ENCODE data around the gene DYRK1A.

DNA sequence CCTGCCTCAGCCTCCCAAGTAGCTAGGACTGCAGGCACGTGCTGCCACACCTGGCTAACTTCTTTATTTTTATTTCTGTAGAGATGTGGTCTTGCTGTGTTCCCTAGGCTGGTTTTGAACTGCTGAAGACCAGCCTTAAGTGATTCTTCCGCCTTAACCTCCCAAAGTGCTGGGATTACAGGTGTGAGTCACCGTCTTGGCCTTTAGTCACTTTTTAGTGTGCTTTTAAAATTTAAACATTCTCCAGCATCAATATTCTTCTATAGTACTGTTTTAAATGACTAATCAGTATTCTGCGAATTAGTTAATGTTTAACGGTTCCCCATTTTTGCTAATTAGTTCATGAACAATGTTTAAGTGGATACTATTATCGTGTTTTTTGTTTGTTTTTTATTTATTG lies 60.6 kb downstream of the DYRK1A start:
- TF ChIP-seq, protein P1, sequence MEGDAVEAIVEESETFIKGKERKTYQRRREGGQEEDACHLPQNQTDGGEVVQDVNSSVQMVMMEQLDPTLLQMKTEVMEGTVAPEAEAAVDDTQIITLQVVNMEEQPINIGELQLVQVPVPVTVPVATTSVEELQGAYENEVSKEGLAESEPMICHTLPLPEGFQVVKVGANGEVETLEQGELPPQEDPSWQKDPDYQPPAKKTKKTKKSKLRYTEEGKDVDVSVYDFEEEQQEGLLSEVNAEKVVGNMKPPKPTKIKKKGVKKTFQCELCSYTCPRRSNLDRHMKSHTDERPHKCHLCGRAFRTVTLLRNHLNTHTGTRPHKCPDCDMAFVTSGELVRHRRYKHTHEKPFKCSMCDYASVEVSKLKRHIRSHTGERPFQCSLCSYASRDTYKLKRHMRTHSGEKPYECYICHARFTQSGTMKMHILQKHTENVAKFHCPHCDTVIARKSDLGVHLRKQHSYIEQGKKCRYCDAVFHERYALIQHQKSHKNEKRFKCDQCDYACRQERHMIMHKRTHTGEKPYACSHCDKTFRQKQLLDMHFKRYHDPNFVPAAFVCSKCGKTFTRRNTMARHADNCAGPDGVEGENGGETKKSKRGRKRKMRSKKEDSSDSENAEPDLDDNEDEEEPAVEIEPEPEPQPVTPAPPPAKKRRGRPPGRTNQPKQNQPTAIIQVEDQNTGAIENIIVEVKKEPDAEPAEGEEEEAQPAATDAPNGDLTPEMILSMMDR (IDR thresholded peaks at IDR 0.05 in 2 of 3, conservative IDR thresholded peaks at IDR 0.05 in 1 of 3; ENCODE audit: borderline replicate concordance in 1 of 3, insufficient read depth in 1 of 3, low read depth in 2 of 3, low read length in 2 of 3), result no peak
- TF ChIP-seq SIN3A (IDR thresholded peaks at IDR 0.05; ENCODE audit: low read depth), result no peak
- no peak for TF ChIP-seq CEBPB (IDR thresholded peaks at IDR 0.05; ENCODE audit: low read depth)
- TF ChIP-seq, protein P2, sequence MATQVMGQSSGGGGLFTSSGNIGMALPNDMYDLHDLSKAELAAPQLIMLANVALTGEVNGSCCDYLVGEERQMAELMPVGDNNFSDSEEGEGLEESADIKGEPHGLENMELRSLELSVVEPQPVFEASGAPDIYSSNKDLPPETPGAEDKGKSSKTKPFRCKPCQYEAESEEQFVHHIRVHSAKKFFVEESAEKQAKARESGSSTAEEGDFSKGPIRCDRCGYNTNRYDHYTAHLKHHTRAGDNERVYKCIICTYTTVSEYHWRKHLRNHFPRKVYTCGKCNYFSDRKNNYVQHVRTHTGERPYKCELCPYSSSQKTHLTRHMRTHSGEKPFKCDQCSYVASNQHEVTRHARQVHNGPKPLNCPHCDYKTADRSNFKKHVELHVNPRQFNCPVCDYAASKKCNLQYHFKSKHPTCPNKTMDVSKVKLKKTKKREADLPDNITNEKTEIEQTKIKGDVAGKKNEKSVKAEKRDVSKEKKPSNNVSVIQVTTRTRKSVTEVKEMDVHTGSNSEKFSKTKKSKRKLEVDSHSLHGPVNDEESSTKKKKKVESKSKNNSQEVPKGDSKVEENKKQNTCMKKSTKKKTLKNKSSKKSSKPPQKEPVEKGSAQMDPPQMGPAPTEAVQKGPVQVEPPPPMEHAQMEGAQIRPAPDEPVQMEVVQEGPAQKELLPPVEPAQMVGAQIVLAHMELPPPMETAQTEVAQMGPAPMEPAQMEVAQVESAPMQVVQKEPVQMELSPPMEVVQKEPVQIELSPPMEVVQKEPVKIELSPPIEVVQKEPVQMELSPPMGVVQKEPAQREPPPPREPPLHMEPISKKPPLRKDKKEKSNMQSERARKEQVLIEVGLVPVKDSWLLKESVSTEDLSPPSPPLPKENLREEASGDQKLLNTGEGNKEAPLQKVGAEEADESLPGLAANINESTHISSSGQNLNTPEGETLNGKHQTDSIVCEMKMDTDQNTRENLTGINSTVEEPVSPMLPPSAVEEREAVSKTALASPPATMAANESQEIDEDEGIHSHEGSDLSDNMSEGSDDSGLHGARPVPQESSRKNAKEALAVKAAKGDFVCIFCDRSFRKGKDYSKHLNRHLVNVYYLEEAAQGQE (IDR thresholded peaks at IDR 0.05; ENCODE audit: low read depth), result no peak
- no peak for TF ChIP-seq SRF (IDR thresholded peaks at IDR 0.05; ENCODE audit: low read depth)
